Endothelial cell (in vitro differentiated cells): ENCODE results near the gene POR. TPM values are rescaled to one million over a fixed set of nuclear protein-coding genes. Genes with fewer than 3 reads are reported as not detected.

Experiments
- DNase-seq: peaks from one replicate; pipeline ENCODE4 v3.0.0; 2021; ENCODE audit warnings: low spot score
- H3K27ac Mint-ChIP-seq: one replicate; pipeline ENCODE4 v1.8.0; 2021; ENCODE audit warnings: mixed read lengths, inconsistent platforms; ENCODE audit not compliant: unreplicated experiment
- H3K27me3 Mint-ChIP-seq: one replicate; pipeline ENCODE4 v1.8.0; 2021; ENCODE audit warnings: mild to moderate bottlenecking, moderate library complexity, mixed read lengths, inconsistent platforms; ENCODE audit not compliant: unreplicated experiment
- H3K36me3 Mint-ChIP-seq: one replicate; pipeline ENCODE4 v1.8.0; 2021; ENCODE audit warnings: mild to moderate bottlenecking, low read depth, mixed read lengths, inconsistent platforms; ENCODE audit not compliant: unreplicated experiment
- H3K4me1 Mint-ChIP-seq: one replicate; pipeline ENCODE4 v1.8.0; 2021; ENCODE audit warnings: mild to moderate bottlenecking, mixed read lengths, inconsistent platforms; ENCODE audit not compliant: unreplicated experiment
- H3K4me3 Mint-ChIP-seq: one replicate; pipeline ENCODE4 v1.8.0; 2021; ENCODE audit warnings: mild to moderate bottlenecking, mixed read lengths, inconsistent platforms; ENCODE audit not compliant: unreplicated experiment
- H3K9me3 Mint-ChIP-seq: one replicate; pipeline ENCODE4 v1.8.0; 2021; ENCODE audit warnings: mixed read lengths, inconsistent platforms; ENCODE audit not compliant: unreplicated experiment
- CTCF ChIP-seq: fragments of 200-600 bp; sonication (generic); IDR thresholded peaks from one replicate; pipeline ENCODE4 v1.5.0; 2021; ENCODE audit warnings: antibody characterized with exemption; ENCODE audit not compliant: unreplicated experiment
- total RNA-seq: library from RNA; stranded (reverse); fragmentation: NEBNext Ultra II Directional; extraction: Animal tissue kit (Norgen Biotek cat#: 25700); gene quantifications from one replicate; pipeline ENCODE4 v1.2.1, GENCODE V29; 2021; ENCODE audit not compliant: unreplicated experiment

Gene POR
- total RNA-seq, 1 donor from 2014 or later: 70.8 TPM

GRCh38 chr7:75993689-75994387 is 78.9 kb downstream of the POR start:
- H3K27ac Mint-ChIP-seq: no peak overlapping the region
- H3K9me3 Mint-ChIP-seq: no peaks in the 10 kb centered on the region

GRCh38 chr7:75994388-75995051 is 79.6 kb downstream of the POR start, which contains the start of gene TMEM120A:
TSS of gene TMEM120A (minus strand) at chr7:75994595. CDS start at chr7:75994570, 25 bp downstream.
- no peak for TF ChIP-seq CTCF
- peak; percentile 99 for DNase-seq
- Mint-ChIP-seq H3K4me1 (peaks cover 6% of the 10 kb centered on the region), H3K36me3 (peaks cover 27% of the 10 kb centered on the region), H3K9me3 (no peaks in the 10 kb centered on the region), H3K27me3 (peaks cover 6% of the 10 kb centered on the region), H3K4me3 (peak within 1 kb of the TSS; percentile 87), H3K27ac (no peak within 1 kb of the TSS)

More at GRCh38 chr7:75993689-75994387, 78.9 kb downstream of the POR start:
- peak; percentile 42 for DNase-seq
- Mint-ChIP-seq H3K27me3 (peaks cover 6% of the 10 kb centered on the region), H3K36me3 (peaks cover 22% of the 10 kb centered on the region), H3K4me3 (peak overlapping the region; percentile 82), H3K4me1 (peaks cover 8% of the 10 kb centered on the region)
- TF ChIP-seq CTCF: no peak

GRCh38 chr7:75995052-75995471 is 80.1 kb downstream of the POR start:
- H3K4me3 Mint-ChIP-seq: peak overlapping the region; percentile 87
- H3K27ac Mint-ChIP-seq: no peak overlapping the region
- no peak for DNase-seq
- peaks cover 3% of the 10 kb centered on the region for H3K4me1 Mint-ChIP-seq
- peaks cover 6% of the 10 kb centered on the region for H3K27me3 Mint-ChIP-seq
- peaks cover 27% of the 10 kb centered on the region for H3K36me3 Mint-ChIP-seq
- no peak for TF ChIP-seq CTCF
- no peaks in the 10 kb centered on the region for H3K9me3 Mint-ChIP-seq

GRCh38 chr7:75995996-75996395 is 81.0 kb downstream of the POR start:
- Mint-ChIP-seq H3K36me3 (peaks cover 27% of the 10 kb centered on the region), H3K4me1 (no peaks in the 10 kb centered on the region), H3K27ac (no peak overlapping the region), H3K27me3 (peaks cover 6% of the 10 kb centered on the region), H3K9me3 (no peaks in the 10 kb centered on the region), H3K4me3 (no peak overlapping the region)
- TF ChIP-seq CTCF: no peak
- no peak for DNase-seq

GRCh38 chr7:75996476-75996875 is 81.5 kb downstream of the POR start:
- Mint-ChIP-seq H3K27me3 (peaks cover 6% of the 10 kb centered on the region), H3K4me1 (no peaks in the 10 kb centered on the region), H3K4me3 (no peak overlapping the region), H3K36me3 (peaks cover 27% of the 10 kb centered on the region), H3K9me3 (no peaks in the 10 kb centered on the region), H3K27ac (no peak overlapping the region)
- TF ChIP-seq CTCF: no peak
- no peak for DNase-seq
